GM23338 (cell line): ENCODE measurements around the gene CSDE1. TPM values are rescaled to one million over a fixed set of nuclear protein-coding genes. Genes with fewer than 3 reads are reported as not detected.
A peak's percentile ranks its signal among the peaks of the same experiment; 100 is the strongest.

Experiments used
- ATAC-seq: fragments of 200-7000 bp; cut with Tn5 transposase; 3 replicates; pipeline ENCODE4 v1.9.1; 2020
- DNase-seq: peaks from one replicate; pipeline ENCODE4 v3.0.0-alpha.2; 2015; ENCODE audit warnings: low spot score
- H2AFZ ChIP-seq: fragments of 200-600 bp; sonication (generic); 2 replicates; pipeline ENCODE4 v1.8.0; 2016; ENCODE audit warnings: antibody characterized with exemption, mild to moderate bottlenecking, moderate library complexity
- H3F3A ChIP-seq: fragments of 200-600 bp; sonication (generic); replicated peaks from 2 replicates; pipeline ENCODE4 v1.8.0; 2017; ENCODE audit warnings: antibody characterized with exemption, mixed run types, low read depth
- H3K27ac ChIP-seq: fragments of 200-600 bp; sonication (generic); 2 replicates; pipeline ENCODE4 v1.6.1; 2016; ENCODE audit warnings: low read depth
- H3K27me3 ChIP-seq: fragments of 200-600 bp; sonication (generic); 2 replicates; pipeline ENCODE4 v1.8.0; 2016; ENCODE audit warnings: mild to moderate bottlenecking, mixed run types, moderate library complexity; ENCODE audit not compliant: insufficient read depth
- H3K36me3 ChIP-seq: fragments of 200-600 bp; sonication (generic); 2 replicates; pipeline ENCODE4 v1.8.0; 2016; ENCODE audit warnings: mild to moderate bottlenecking; ENCODE audit not compliant: insufficient read depth
- H3K4me1 ChIP-seq: fragments of 200-600 bp; sonication (generic); 2 replicates; pipeline ENCODE4 v1.8.0; 2016; ENCODE audit warnings: mild to moderate bottlenecking, moderate library complexity; ENCODE audit not compliant: insufficient read depth
- H3K4me2 ChIP-seq: fragments of 200-600 bp; sonication (generic); 2 replicates; pipeline ENCODE4 v1.7.1; 2017; ENCODE audit warnings: mixed run types
- H3K4me3 ChIP-seq: fragments of 200-600 bp; sonication (generic); 2 replicates; pipeline ENCODE4 v1.6.1; 2016; ENCODE audit warnings: mixed run types
- H3K79me2 ChIP-seq: fragments of 200-600 bp; sonication (generic); replicated peaks from 2 replicates; pipeline ENCODE4 v1.8.0; 2017; ENCODE audit warnings: mild to moderate bottlenecking; ENCODE audit not compliant: insufficient read depth
- H3K9me2 ChIP-seq: fragments of 200-600 bp; sonication (generic); 2 replicates; pipeline ENCODE4 v1.8.0; 2017; ENCODE audit not compliant: insufficient read depth
- H4K20me1 ChIP-seq: fragments of 200-600 bp; sonication (generic); replicated peaks from 2 replicates; pipeline ENCODE4 v1.8.0; 2017; ENCODE audit warnings: mild to moderate bottlenecking; ENCODE audit not compliant: insufficient read depth
- H3K27ac Mint-ChIP-seq: 2 replicates; pipeline ENCODE4 v1.8.0; 2020; ENCODE audit warnings: inconsistent platforms, mild to moderate bottlenecking, moderate library complexity, mixed read lengths
- H3K27me3 Mint-ChIP-seq: 3 replicates; pipeline ENCODE4 v1.8.0; 2022; ENCODE audit warnings: low read depth, mild to moderate bottlenecking, moderate library complexity, mixed read lengths, inconsistent platforms; ENCODE audit not compliant: insufficient read depth, poor library complexity
- H3K36me3 Mint-ChIP-seq: 3 replicates; pipeline ENCODE4 v1.8.0; 2021; ENCODE audit warnings: low read depth, mild to moderate bottlenecking, inconsistent platforms, moderate library complexity, mixed read lengths
- H3K4me1 Mint-ChIP-seq: 3 replicates; pipeline ENCODE4 v1.8.0; 2020; ENCODE audit warnings: mild to moderate bottlenecking, inconsistent platforms, mixed read lengths
- H3K4me3 Mint-ChIP-seq: 3 replicates; pipeline ENCODE4 v1.8.0; 2021; ENCODE audit warnings: moderate library complexity, mild to moderate bottlenecking, inconsistent platforms, mixed read lengths
- H3K9me3 Mint-ChIP-seq: 3 replicates; pipeline ENCODE4 v1.8.0; 2020; ENCODE audit warnings: moderate library complexity, mild to moderate bottlenecking, inconsistent platforms, mixed read lengths
- CREB1 ChIP-seq: fragments of 250-450 bp; sonication (Bioruptor Pico); IDR thresholded peaks from 2 replicates; pipeline ENCODE4 v1.5.0; 2020; ENCODE audit warnings: low read depth, mild to moderate bottlenecking, moderate library complexity
- CTCF ChIP-seq, 2 experiments: fragments of 200-600 bp in 1 of 2; sonication (generic) in 1 of 2; conservative IDR thresholded peaks; 2 replicates each; pipeline versions ENCODE4 v1.5.1 to v1.6.1; 2016 to 2017; ENCODE audit warnings: antibody characterized with exemption in 2 of 2, low read depth in 2 of 2, mild to moderate bottlenecking in 2 of 2, moderate library complexity in 1 of 2
- ETS1 ChIP-seq: IDR thresholded peaks from 2 replicates; pipeline ENCODE4 v1.6.1; 2016; ENCODE audit warnings: antibody characterized with exemption
- EZH2 ChIP-seq: fragments of 200-600 bp; sonication (generic); IDR thresholded peaks from one replicate; pipeline ENCODE4 v1.8.0; 2017; ENCODE audit warnings: antibody characterized with exemption, mild to moderate bottlenecking, low read depth; ENCODE audit not compliant: unreplicated experiment
- EZH2phosphoT487 ChIP-seq: fragments of 200-600 bp; sonication (generic); IDR thresholded peaks from one replicate; pipeline ENCODE4 v1.8.1; 2018; ENCODE audit warnings: antibody characterized with exemption; ENCODE audit not compliant: unreplicated experiment
- JUNB ChIP-seq: IDR thresholded peaks from one replicate; pipeline ENCODE4 v1.6.1; 2016; ENCODE audit warnings: antibody characterized with exemption; ENCODE audit not compliant: unreplicated experiment
- NANOG ChIP-seq: IDR thresholded peaks from 2 replicates; pipeline ENCODE4 v1.6.1; 2016; ENCODE audit warnings: antibody characterized with exemption, borderline replicate concordance
- REST ChIP-seq: IDR thresholded peaks from one replicate; pipeline ENCODE4 v1.6.1; 2018; ENCODE audit warnings: antibody characterized with exemption; ENCODE audit not compliant: unreplicated experiment
- STAT1 ChIP-seq: IDR thresholded peaks from one replicate; pipeline ENCODE4 v1.6.1; 2016; ENCODE audit warnings: antibody characterized with exemption; ENCODE audit not compliant: unreplicated experiment
- ZNF331 ChIP-seq: fragments of 250-450 bp; sonication (Bioruptor Pico); IDR thresholded peaks from 2 replicates; pipeline ENCODE4 v1.5.0; 2020; ENCODE audit warnings: low read depth, mild to moderate bottlenecking, moderate library complexity
- ZNF462 ChIP-seq: fragments of 250-450 bp; sonication (Bioruptor Pico); IDR thresholded peaks from 2 replicates; pipeline ENCODE4 v1.5.0; 2020; ENCODE audit warnings: mild to moderate bottlenecking, moderate library complexity
- polyA plus RNA-seq: library from polyadenylated mRNA; unstranded; fragments of >200 nt; fragmentation: Nextera tagmentation; extraction: Ambion mirVana; gene quantifications from 2 replicates; pipeline ENCODE4 v1.2.1, GENCODE V29; 2016
- total RNA-seq: library from RNA; depleted of rRNA; stranded (reverse); fragments of >200 nt; shearing (Covaris generic); gene quantifications from 2 replicates; pipeline ENCODE4 v1.2.3, GENCODE V29; 2014

The CSDE1 gene
- total and polyA plus RNA-seq, 2 experiments from 2014 or later: 214 to 1,054 TPM

- Histone ChIP-seq H2AFZ (no peak overlapping the region), H3K4me3 (no peak overlapping the region), H3K4me1 (peaks cover 47% of the 10 kb centered on the region), H4K20me1 (peaks cover 84% of the 10 kb centered on the region), H3K27me3 (no peaks in the 10 kb centered on the region), H3K4me2 (no peak overlapping the region), H3F3A (no peaks in the 10 kb centered on the region), H3K27ac (no peak overlapping the region), H3K79me2 (peaks cover 100% of the 10 kb centered on the region), H3K9me2 (no peaks in the 10 kb centered on the region), H3K36me3 (peaks cover 35% of the 10 kb centered on the region)
- TF ChIP-seq CTCF (conservative IDR thresholded peaks at IDR 0.05; ENCODE audit: low read depth in 2 of 2): no peak
- no peak for TF ChIP-seq JUNB
- TF ChIP-seq REST: no peak
- TF ChIP-seq ZNF462 (CRISPR knock-in tag): no peak
- no peak for TF ChIP-seq EZH2phosphoT487
- TF ChIP-seq ETS1: no peak
- TF ChIP-seq EZH2: no peak
- no peak for TF ChIP-seq NANOG
- TF ChIP-seq STAT1: no peak
- TF ChIP-seq ZNF331 (CRISPR knock-in tag): no peak
- TF ChIP-seq CREB1: no peak
- ATAC-seq: no peak
- no peaks in the 10 kb centered on the region for H3K9me3 Mint-ChIP-seq
- peaks cover 62% of the 10 kb centered on the region for H3K36me3 Mint-ChIP-seq
- no peaks in the 10 kb centered on the region for H3K27me3 Mint-ChIP-seq
- no peak for DNase-seq
- H3K27ac Mint-ChIP-seq: 0 out of 2 replicates have a peak overlapping the region, but pooled peaks have one; percentile 30
- H3K4me3 Mint-ChIP-seq: no peak overlapping the region
- peaks cover 46% of the 10 kb centered on the region for H3K4me1 Mint-ChIP-seq
These were observed 7.0 kb downstream of the CSDE1 start for GRCh38 chr1:114750780-114751179.
